ENCODE data around the gene AMH. TPM values are rescaled to one million over a fixed set of nuclear protein-coding genes. Genes with fewer than 3 reads are reported as not detected.

The AMH gene
- total RNA-seq, 1 donor from 2014 or later, result 0.26 TPM

DNA sequence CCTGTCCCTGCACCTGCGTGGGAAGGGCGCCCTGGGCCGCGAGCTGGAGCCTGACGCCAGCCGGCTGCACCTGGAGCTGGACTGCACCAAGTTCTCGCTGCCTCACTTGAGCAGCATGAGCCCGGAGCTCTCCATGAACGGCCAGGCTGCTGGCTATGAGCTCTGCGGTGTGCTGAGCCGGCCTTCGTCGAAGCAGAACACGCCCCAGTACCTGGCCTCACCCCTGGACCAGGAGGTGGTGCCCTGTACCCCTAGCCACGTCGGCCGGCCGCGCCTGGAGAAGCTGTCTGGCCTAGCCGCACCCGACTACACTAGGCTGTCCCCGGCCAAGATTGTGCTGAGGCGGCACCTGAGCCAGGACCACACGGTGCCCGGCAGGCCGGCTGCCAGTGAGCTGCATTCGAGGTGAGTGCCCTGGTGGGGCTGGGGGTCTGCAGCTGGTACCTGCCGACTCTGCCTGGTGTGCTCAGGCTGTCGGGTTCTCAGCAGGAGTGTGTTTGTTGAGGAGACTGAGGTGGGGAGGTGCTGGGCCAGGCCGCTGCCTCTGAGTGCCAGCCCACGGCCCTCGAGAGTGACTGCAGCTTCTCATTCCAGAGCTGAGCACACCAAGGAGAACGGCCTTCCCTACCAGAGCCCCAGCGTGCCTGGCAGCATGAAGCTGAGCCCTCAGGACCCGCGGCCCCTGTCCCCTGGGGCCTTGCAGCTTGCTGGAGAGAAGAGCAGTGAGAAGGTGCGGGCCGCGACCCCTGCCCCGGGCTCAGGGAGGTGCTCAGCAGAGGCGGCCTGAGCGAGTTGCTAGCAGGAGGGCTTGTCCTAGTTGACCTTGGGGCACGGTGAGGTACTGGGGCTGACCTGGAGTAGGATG is 32.5 kb upstream of the AMH start:
- Histone ChIP-seq H3K4me3 (ENCODE audit: low read depth, low read length) (no peak overlapping the region), H3K36me3 (ENCODE audit: control insufficient read depth, insufficient read depth, low read length) (peaks cover 49% of the 10 kb centered on the region), H3K27me3 (ENCODE audit: control insufficient read depth, insufficient read depth, low read length) (no peaks in the 10 kb centered on the region)
- TF ChIP-seq, protein P1, sequence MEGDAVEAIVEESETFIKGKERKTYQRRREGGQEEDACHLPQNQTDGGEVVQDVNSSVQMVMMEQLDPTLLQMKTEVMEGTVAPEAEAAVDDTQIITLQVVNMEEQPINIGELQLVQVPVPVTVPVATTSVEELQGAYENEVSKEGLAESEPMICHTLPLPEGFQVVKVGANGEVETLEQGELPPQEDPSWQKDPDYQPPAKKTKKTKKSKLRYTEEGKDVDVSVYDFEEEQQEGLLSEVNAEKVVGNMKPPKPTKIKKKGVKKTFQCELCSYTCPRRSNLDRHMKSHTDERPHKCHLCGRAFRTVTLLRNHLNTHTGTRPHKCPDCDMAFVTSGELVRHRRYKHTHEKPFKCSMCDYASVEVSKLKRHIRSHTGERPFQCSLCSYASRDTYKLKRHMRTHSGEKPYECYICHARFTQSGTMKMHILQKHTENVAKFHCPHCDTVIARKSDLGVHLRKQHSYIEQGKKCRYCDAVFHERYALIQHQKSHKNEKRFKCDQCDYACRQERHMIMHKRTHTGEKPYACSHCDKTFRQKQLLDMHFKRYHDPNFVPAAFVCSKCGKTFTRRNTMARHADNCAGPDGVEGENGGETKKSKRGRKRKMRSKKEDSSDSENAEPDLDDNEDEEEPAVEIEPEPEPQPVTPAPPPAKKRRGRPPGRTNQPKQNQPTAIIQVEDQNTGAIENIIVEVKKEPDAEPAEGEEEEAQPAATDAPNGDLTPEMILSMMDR (IDR thresholded peaks at IDR 0.05; ENCODE audit: insufficient read depth, low read length, severe bottlenecking), result no peak
- DNase-seq (ENCODE audit: low read depth) (no peak), FAIRE-seq (no peak)

DNA sequence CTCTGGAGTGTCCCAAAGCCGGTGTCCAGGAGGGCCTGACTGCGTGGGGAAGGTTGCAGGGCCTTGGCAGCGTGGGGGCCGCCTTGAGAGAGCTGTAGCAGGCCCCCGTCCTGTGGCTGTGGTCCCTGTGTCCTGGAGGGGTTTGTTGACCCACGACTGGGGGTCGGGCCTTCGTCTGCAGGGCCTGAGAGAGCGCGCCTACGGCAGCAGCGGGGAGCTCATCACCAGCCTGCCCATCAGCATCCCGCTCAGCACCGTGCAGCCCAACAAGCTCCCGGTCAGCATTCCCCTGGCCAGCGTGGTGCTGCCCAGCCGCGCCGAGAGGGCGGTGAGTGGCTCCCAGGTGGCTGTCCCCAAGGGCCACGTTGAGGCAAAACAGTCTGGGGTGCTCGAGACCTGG is 31.5 kb upstream of the AMH start:
- FAIRE-seq (no peak), DNase-seq (ENCODE audit: low read depth) (no peak)
- TF ChIP-seq, protein P1 (IDR thresholded peaks at IDR 0.05; ENCODE audit: insufficient read depth, low read length, severe bottlenecking), result no peak
- Histone ChIP-seq H3K36me3 (ENCODE audit: control insufficient read depth, insufficient read depth, low read length) (peaks cover 51% of the 10 kb centered on the region), H3K27me3 (ENCODE audit: control insufficient read depth, insufficient read depth, low read length) (no peaks in the 10 kb centered on the region), H3K4me3 (ENCODE audit: low read depth, low read length) (no peak overlapping the region)

DNA sequence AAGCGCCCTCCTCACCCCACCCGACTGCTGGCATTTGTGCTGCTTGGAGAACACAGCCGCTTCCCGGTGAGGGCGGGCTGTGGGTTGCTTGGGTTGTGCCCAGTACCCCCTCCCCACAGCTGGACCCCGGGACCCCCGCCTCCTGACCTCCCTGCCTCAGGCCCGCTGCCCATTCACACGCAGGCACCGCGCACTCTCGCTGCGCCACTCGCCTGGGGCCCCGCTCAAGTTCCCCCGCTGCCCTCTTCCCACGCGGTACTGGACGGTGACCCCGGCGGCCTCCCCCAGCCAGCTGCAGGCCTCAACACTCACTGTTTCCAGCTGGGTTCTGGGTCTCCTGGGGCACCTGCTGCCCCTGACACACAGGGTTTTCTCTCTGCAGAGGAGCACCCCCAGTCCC is 29.4 kb upstream of the AMH start:
- no peak for DNase-seq (ENCODE audit: low read depth)
- TF ChIP-seq, protein P1 (IDR thresholded peaks at IDR 0.05; ENCODE audit: insufficient read depth, low read length, severe bottlenecking), result no peak
- Histone ChIP-seq H3K4me3 (ENCODE audit: low read depth, low read length) (no peak overlapping the region), H3K27me3 (ENCODE audit: control insufficient read depth, insufficient read depth, low read length) (no peaks in the 10 kb centered on the region), H3K36me3 (ENCODE audit: control insufficient read depth, insufficient read depth, low read length) (peaks cover 43% of the 10 kb centered on the region)
- FAIRE-seq, result no peak

- TF ChIP-seq, protein P1 (IDR thresholded peaks at IDR 0.05; ENCODE audit: insufficient read depth, low read length, severe bottlenecking), result no peak
- Histone ChIP-seq H3K36me3 (ENCODE audit: control insufficient read depth, insufficient read depth, low read length) (peaks cover 37% of the 10 kb centered on the region), H3K4me3 (ENCODE audit: low read depth, low read length) (no peak overlapping the region), H3K27me3 (ENCODE audit: control insufficient read depth, insufficient read depth, low read length) (no peaks in the 10 kb centered on the region)
- DNase-seq (ENCODE audit: low read depth) (no peak), FAIRE-seq (no peak)
These were observed 27.8 kb upstream of the AMH start for GRCh38 chr19:2221250-2221831.

DNA sequence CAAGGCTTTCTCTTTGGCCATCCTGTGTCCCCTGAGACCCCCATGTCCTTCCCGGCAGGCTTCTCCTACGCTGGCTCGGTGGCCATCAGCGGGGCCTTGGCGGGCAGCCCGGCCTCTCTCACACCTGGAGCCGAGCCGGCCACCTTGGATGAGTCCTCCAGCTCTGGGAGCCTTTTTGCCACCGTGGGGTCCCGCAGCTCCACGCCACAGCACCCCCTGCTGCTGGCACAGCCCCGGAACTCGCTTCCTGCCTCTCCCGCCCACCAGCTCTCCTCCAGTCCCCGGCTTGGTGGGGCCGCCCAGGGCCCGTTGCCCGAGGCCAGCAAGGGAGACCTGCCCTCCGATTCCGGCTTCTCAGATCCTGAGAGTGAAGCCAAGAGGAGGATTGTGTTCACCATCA is 27.2 kb upstream of the AMH start:
- H3K36me3 ChIP-seq (ENCODE audit: control insufficient read depth, insufficient read depth, low read length), result peaks cover 33% of the 10 kb centered on the region

More for the DNA sequence above, 27.2 kb upstream of the AMH start:
- Histone ChIP-seq H3K27me3 (ENCODE audit: control insufficient read depth, insufficient read depth, low read length) (no peaks in the 10 kb centered on the region), H3K4me3 (ENCODE audit: low read depth, low read length) (no peak overlapping the region)
- FAIRE-seq, result no peak
- TF ChIP-seq, protein P1 (IDR thresholded peaks at IDR 0.05; ENCODE audit: insufficient read depth, low read length, severe bottlenecking), result peak; percentile 9
- DNase-seq (ENCODE audit: low read depth), result no peak

All from bronchial epithelial cell (primary cell).